Measurements from ENCODE around the gene TSPAN17. TPM values are rescaled to one million over a fixed set of nuclear protein-coding genes. Genes with fewer than 3 reads are reported as not detected.

The TSPAN17 gene
- total and polyA plus RNA-seq, 9 of the 15 experiments (the other 6 are each of a cell fraction or from before 2014, with no cell fraction given): 0.73 to 58.3 (median 34.5) TPM

DNA sequence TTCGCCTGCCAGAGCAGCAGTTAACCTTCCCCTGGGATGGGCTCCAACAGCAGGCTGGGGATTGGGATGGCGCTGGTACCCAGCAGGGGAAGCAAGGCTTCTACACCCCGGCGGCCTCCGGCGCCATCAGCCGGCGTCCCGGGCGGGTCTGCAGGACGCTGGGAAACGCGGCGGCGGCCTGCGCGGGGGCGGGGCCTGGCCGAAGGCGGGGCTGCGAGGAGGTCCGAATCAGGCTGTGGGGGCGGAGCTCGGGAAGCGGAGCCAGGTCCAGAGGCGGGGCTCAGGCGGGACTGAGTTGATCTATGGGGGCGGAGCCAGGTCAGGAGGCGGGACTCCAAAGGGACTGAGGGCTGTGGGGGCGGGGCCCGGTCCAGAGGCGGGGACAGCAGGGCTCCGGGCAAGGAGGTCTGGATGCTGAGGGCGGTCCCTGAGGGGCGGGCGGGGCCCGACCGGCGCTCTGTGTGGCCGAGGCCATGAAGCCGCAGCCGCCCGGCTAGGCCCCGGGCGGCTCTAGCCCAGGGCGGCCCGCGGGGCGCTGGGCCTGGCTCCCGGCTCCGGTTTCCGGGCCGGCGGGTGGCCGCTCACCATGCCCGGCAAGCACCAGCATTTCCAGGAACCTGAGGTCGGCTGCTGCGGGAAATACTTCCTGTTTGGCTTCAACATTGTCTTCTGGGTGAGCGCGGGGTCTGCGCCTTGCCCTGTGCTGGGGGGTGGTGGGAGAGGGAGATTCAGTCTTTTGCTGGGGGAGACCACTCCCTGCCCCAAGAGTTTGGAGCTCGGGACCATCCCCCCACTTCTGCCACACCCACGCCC, at the start of gene TSPAN17 (continued):
- TF ChIP-seq, protein P1, sequence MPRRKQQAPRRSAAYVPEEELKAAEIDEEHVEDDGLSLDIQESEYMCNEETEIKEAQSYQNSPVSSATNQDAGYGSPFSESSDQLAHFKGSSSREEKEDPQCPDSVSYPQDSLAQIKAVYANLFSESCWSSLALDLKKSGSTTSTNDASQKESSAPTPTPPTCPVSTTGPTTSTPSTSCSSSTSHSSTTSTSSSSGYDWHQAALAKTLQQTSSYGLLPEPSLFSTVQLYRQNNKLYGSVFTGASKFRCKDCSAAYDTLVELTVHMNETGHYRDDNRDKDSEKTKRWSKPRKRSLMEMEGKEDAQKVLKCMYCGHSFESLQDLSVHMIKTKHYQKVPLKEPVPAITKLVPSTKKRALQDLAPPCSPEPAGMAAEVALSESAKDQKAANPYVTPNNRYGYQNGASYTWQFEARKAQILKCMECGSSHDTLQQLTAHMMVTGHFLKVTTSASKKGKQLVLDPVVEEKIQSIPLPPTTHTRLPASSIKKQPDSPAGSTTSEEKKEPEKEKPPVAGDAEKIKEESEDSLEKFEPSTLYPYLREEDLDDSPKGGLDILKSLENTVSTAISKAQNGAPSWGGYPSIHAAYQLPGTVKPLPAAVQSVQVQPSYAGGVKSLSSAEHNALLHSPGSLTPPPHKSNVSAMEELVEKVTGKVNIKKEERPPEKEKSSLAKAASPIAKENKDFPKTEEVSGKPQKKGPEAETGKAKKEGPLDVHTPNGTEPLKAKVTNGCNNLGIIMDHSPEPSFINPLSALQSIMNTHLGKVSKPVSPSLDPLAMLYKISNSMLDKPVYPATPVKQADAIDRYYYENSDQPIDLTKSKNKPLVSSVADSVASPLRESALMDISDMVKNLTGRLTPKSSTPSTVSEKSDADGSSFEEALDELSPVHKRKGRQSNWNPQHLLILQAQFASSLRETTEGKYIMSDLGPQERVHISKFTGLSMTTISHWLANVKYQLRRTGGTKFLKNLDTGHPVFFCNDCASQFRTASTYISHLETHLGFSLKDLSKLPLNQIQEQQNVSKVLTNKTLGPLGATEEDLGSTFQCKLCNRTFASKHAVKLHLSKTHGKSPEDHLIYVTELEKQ (CRISPR knock-in tag; IDR thresholded peaks at IDR 0.05): no peak
- TF ChIP-seq RNF2 (IDR thresholded peaks at IDR 0.05) (no peak), DDX20 (tag; IDR thresholded peaks at IDR 0.05; ENCODE audit: low read depth) (no peak), ZNF134 (CRISPR knock-in tag; conservative IDR thresholded peaks at IDR 0.05) (no peak), CSDE1 (IDR thresholded peaks at IDR 0.05) (no peak), COPS2 (conservative IDR thresholded peaks at IDR 0.05) (no peak)
- TF ChIP-seq, protein P2, sequence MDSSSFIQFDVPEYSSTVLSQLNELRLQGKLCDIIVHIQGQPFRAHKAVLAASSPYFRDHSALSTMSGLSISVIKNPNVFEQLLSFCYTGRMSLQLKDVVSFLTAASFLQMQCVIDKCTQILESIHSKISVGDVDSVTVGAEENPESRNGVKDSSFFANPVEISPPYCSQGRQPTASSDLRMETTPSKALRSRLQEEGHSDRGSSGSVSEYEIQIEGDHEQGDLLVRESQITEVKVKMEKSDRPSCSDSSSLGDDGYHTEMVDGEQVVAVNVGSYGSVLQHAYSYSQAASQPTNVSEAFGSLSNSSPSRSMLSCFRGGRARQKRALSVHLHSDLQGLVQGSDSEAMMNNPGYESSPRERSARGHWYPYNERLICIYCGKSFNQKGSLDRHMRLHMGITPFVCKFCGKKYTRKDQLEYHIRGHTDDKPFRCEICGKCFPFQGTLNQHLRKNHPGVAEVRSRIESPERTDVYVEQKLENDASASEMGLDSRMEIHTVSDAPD (CRISPR knock-in tag; IDR thresholded peaks at IDR 0.05): no peak
- TF ChIP-seq, protein P3, sequence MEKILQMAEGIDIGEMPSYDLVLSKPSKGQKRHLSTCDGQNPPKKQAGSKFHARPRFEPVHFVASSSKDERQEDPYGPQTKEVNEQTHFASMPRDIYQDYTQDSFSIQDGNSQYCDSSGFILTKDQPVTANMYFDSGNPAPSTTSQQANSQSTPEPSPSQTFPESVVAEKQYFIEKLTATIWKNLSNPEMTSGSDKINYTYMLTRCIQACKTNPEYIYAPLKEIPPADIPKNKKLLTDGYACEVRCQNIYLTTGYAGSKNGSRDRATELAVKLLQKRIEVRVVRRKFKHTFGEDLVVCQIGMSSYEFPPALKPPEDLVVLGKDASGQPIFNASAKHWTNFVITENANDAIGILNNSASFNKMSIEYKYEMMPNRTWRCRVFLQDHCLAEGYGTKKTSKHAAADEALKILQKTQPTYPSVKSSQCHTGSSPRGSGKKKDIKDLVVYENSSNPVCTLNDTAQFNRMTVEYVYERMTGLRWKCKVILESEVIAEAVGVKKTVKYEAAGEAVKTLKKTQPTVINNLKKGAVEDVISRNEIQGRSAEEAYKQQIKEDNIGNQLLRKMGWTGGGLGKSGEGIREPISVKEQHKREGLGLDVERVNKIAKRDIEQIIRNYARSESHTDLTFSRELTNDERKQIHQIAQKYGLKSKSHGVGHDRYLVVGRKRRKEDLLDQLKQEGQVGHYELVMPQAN (IDR thresholded peaks at IDR 0.05; ENCODE audit: borderline replicate concordance): no peak
- TF ChIP-seq, protein P4, sequence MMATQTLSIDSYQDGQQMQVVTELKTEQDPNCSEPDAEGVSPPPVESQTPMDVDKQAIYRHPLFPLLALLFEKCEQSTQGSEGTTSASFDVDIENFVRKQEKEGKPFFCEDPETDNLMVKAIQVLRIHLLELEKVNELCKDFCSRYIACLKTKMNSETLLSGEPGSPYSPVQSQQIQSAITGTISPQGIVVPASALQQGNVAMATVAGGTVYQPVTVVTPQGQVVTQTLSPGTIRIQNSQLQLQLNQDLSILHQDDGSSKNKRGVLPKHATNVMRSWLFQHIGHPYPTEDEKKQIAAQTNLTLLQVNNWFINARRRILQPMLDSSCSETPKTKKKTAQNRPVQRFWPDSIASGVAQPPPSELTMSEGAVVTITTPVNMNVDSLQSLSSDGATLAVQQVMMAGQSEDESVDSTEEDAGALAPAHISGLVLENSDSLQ (IDR thresholded peaks at IDR 0.05): peak; percentile 48
- TF ChIP-seq, protein P5, sequence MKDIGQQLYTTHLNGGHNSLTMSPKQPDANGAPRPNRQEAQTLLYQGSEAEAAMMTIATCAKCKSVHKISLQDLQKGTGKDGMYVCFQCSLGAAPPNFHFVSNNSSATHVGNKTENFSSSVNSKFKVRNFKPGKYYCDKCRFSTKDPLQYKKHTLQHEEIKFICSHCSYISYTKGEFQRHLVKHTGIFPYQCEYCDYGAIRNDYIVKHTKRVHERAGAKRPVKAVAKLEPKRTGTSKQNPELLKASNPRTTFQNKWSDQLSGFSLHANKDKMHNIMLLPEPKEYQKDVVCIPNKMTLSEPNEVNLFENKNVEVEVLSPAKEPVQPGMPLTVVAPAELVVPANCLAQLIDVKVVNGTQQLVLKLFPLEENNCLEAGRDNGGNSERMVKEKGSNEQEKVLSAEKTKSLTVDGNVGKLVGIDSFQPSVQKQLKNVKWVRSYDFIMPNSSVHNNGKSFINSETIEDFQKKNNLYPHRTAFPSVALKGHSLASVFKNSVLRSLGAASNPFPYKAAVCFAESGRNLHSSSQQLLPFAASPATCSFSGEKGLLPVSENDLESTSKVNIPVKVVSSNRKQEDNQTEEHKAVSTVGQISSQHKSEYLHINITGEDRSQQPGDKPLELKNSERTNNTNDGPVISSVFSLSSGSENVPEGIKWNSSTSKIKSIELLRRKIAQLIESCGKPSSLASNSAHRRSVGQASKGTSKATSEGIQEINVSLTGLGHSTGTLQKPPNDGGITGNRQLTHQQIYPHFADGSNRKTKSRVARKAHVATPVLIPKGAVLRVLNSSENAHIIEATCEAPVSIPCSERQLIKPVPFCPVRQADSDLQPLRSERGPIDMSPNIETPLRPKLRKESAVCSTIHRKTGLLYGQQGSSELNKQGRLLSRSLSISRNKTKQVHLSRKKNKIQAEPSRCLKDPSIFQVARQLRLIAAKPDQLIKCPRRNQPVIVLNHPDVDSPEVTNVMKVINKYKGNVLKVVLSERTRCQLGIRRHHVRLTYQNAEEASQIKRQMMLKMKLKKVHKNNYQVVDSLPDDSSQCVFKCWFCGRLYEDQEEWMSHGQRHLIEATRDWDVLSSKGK (CRISPR knock-in tag; IDR thresholded peaks at IDR 0.05): no peak
